K562 (cell line): ENCODE measurements around the gene GAS2L2. TPM values are rescaled to one million over a fixed set of nuclear protein-coding genes. Genes with fewer than 3 reads are reported as not detected.

Experiments used
- ATAC-seq: fragments of 200-7000 bp; cut with Tn5 transposase; 3 replicates; pipeline ENCODE4 v1.9.1; 2020; ENCODE audit warnings: moderate library complexity
- BruUV-seq: library from RNA; stranded (reverse); fragments of 400-500 nt; replicated peaks from 2 replicates; lab custom pipeline; 2021; lab: Mats Ljungman, UMichigan
- CTCF ChIA-PET: fragments of 300-600 bp; formaldehyde crosslinking; extraction: SDS; loops from one replicate; lab custom pipeline; 2021; ENCODE audit warnings: low intra/inter-chr PET ratio; lab: Yijun Ruan, JAX
- POLR2A ChIA-PET: fragments of 300-600, 350-650 bp; sonication (Branson Sonifier 250); formaldehyde crosslinking; extraction: SDS; loops from one replicate; lab custom pipeline; 2021; ENCODE audit warnings: antibody characterized with exemption, inconsistent platforms; lab: Yijun Ruan, JAX
- DNase-seq, 4 experiments: peaks; one replicate each; pipeline versions ENCODE4 v3.0.0 to v3.0.0-alpha.2; 2011 to 2018; ENCODE audit warnings: low spot score in 3 of 4, mixed read lengths in 3 of 4; ENCODE audit errors: extremely low read depth in 1 of 4
- FAIRE-seq: peaks from 2 replicates; lab custom pipeline; 2011; peaks lifted over from hg19 to GRCh38; lab: Jason Lieb, UNC
- H2AFZ ChIP-seq: 2 replicates; pipeline ENCODE4 v1.6.0; 2011; ENCODE audit warnings: low read depth, low read length, control low read depth, inconsistent platforms
- H3K27ac ChIP-seq: fragments of 200-600 bp; 3 replicates; pipeline ENCODE4 v1.8.0; 2011; ENCODE audit warnings: low read depth, mild to moderate bottlenecking, control low read depth, inconsistent platforms, low read length, moderate library complexity, mixed read lengths; ENCODE audit errors: extremely low read depth
- H3K27me3 ChIP-seq, 2 experiments: fragments of 300-600 bp in 1 of 2; 2 replicates in 1 of 2; 3 replicates in 1 of 2; pipeline versions ENCODE4 v1.6.0 to v1.8.0; 2011; ENCODE audit warnings: inconsistent platforms in 2 of 2, low read length in 2 of 2, mild to moderate bottlenecking in 1 of 2, mixed read lengths in 1 of 2, moderate library complexity in 1 of 2; ENCODE audit not compliant: control insufficient read depth in 2 of 2, insufficient read depth in 2 of 2
- H3K36me3 ChIP-seq: fragments of 300-600 bp; 3 replicates; pipeline ENCODE4 v1.8.0; 2011; ENCODE audit warnings: mild to moderate bottlenecking, low read length, inconsistent platforms; ENCODE audit not compliant: control insufficient read depth, insufficient read depth
- H3K4me1 ChIP-seq, 2 experiments: fragments of 200-600 bp in 1 of 2; replicated peaks in 1 of 2; 2 replicates in 1 of 2; 3 replicates in 1 of 2; pipeline versions ENCODE4 v1.5.1 to v1.8.0; 2011; ENCODE audit warnings: inconsistent platforms in 2 of 2, low read length in 2 of 2, mild to moderate bottlenecking in 1 of 2, mixed read lengths in 1 of 2, moderate library complexity in 1 of 2; ENCODE audit not compliant: control insufficient read depth in 2 of 2, insufficient read depth in 2 of 2
- H3K4me2 ChIP-seq: 2 replicates; pipeline ENCODE4 v1.6.1; 2011; ENCODE audit warnings: low read length, control low read depth, inconsistent platforms, mixed read lengths; ENCODE audit not compliant: insufficient read depth
- H3K4me3 ChIP-seq: fragments of 200-600 bp; sonication (generic), shearing (Covaris generic); 2 replicates; pipeline ENCODE4 v1.5.1; 2016; ENCODE audit warnings: control low read depth, inconsistent platforms
- H3K79me2 ChIP-seq: fragments of 200-600 bp; 3 replicates; pipeline ENCODE4 v1.8.0; 2011; ENCODE audit warnings: low read length, inconsistent platforms; ENCODE audit not compliant: control insufficient read depth, insufficient read depth
- H3K9ac ChIP-seq, 2 experiments: 2 replicates each; pipeline versions ENCODE4 v1.6.0 to v1.6.1; 2011; ENCODE audit warnings: low read depth in 2 of 2, low read length in 2 of 2, control low read depth in 1 of 2, inconsistent platforms in 1 of 2, mild to moderate bottlenecking in 1 of 2, mixed read lengths in 1 of 2; ENCODE audit not compliant: insufficient read depth in 1 of 2
- H3K9me1 ChIP-seq: one replicate; pipeline ENCODE4 v1.6.0; 2011; ENCODE audit warnings: inconsistent platforms, mild to moderate bottlenecking, low read length, moderate library complexity; ENCODE audit not compliant: control insufficient read depth, insufficient read depth
- H3K9me3 ChIP-seq: replicated peaks from 2 replicates; pipeline ENCODE4 v1.5.1; 2011; ENCODE audit warnings: low read depth, low read length, inconsistent platforms; ENCODE audit not compliant: control insufficient read depth, insufficient read depth
- H4K20me1 ChIP-seq: replicated peaks from 2 replicates; pipeline ENCODE4 v1.6.1; 2011; ENCODE audit warnings: low read length, inconsistent platforms, mixed read lengths; ENCODE audit not compliant: control insufficient read depth, insufficient read depth
- ASH1L ChIP-seq: fragments of 450-650 bp; IDR thresholded peaks from 2 replicates; pipeline ENCODE4 v1.6.1; 2018; ENCODE audit warnings: borderline replicate concordance, mild to moderate bottlenecking, low read depth; ENCODE audit not compliant: partially characterized antibody
- BRD4 ChIP-seq: fragments of 200-600 bp; sonication (generic); IDR thresholded peaks from 2 replicates; pipeline ENCODE4 v1.6.1; 2017; ENCODE audit warnings: inconsistent platforms
- EP300 ChIP-seq: IDR thresholded peaks from 2 replicates; pipeline ENCODE4 v1.6.1; 2012; ENCODE audit warnings: low read length, improper control_type of control experiment
- NR2C2 ChIP-seq, 2 experiments: fragments of 200-800 bp in 1 of 2; sonication (Bioruptor generic) in 1 of 2; sonication (generic) in 1 of 2; formaldehyde crosslinking in 1 of 2; IDR thresholded peaks; 2 replicates each; pipeline versions ENCODE4 v1.6.1 to v1.8.0; 2016 to 2022; ENCODE audit warnings: mild to moderate bottlenecking in 1 of 2, missing compliant biosample characterization in 1 of 2, missing genetic modification characterization in 1 of 2, missing genetic modification reagents in 1 of 2
- SAFB ChIP-seq: fragments of 200-400 bp; formaldehyde crosslinking; IDR thresholded peaks from 2 replicates; pipeline ENCODE4 v1.6.1; 2017; ENCODE audit warnings: low read depth, low read length, borderline replicate concordance
- SNIP1 ChIP-seq: fragments of 450-650 bp; IDR thresholded peaks from 2 replicates; pipeline ENCODE4 v1.7.1; 2017; ENCODE audit warnings: low read depth, mild to moderate bottlenecking
- ZNF24 ChIP-seq: fragments of 450-650 bp; IDR thresholded peaks from 2 replicates; pipeline ENCODE4 v1.6.1; 2016
- ZNF584 ChIP-seq: fragments of 200-800 bp; sonication (Bioruptor generic); IDR thresholded peaks from 2 replicates; pipeline ENCODE4 v1.6.1; 2016; ENCODE audit warnings: low read depth, mild to moderate bottlenecking, missing genetic modification characterization, missing compliant biosample characterization
- WGBS: fragments of 100-300 bp; shearing (Covaris generic); methylation state at CpG from one replicate; pipeline ENCODE4 v1.1.6; 2016; ENCODE audit warnings: low coverage, mixed read lengths; ENCODE audit not compliant: insufficient coverage; ENCODE audit errors: missing lambda C conversion rate; 5-methylcytosine and 5-hydroxymethylcytosine counted together
- in situ Hi-C: fragments of 300-500 bp; cut with MboI; formaldehyde crosslinking; loops from 4 replicates; pipeline ENCODE4 v1.15.0; 2018; ENCODE audit warnings: inconsistent platforms, mixed read lengths
- intact Hi-C: fragments of 100-400 bp; cut with micrococcal nuclease; formaldehyde crosslinking; loops from 2 replicates; pipeline ENCODE4 v1.14.2; 2022
- polyA plus RNA-seq, 8 experiments: library from polyadenylated mRNA; depleted of rRNA in 4 of 8; stranded (reverse) in 5 of 8; unstranded in 3 of 8; fragments of >200 nt; fragmentation: Nextera tagmentation in 2 of 8; fragmentation: Illumina TruSeq in 1 of 8; extraction: Ambion mirVana in 2 of 8; extraction: Trizol in 1 of 8; gene quantifications; 2 replicates each; pipeline versions ENCODE4 v1.2.1 to v1.2.3, GENCODE V29; 2011 to 2014; ENCODE audit warnings: inconsistent platforms in 1 of 8, missing spikeins in 1 of 8
- total RNA-seq, 7 experiments: library from RNA; depleted of rRNA in 6 of 7; stranded (reverse); fragments of >200 nt in 6 of 7; fragmentation: Illumina TruSeq in 2 of 7; extraction: Trizol in 2 of 7; gene quantifications; 2 replicates each; pipeline versions ENCODE4 v1.2.1 to v1.2.3, GENCODE V29; 2011 to 2021; ENCODE audit warnings: low replicate concordance in 1 of 7
- TF ChIP-seq, protein P1 (sequence below): sonication (generic); formaldehyde crosslinking; IDR thresholded peaks from 2 replicates; pipeline ENCODE4 v1.9.0; 2022; ENCODE audit warnings: mild to moderate bottlenecking, missing genetic modification reagents
- TF ChIP-seq, protein P2 (sequence below): sonication (generic); formaldehyde crosslinking; IDR thresholded peaks from 2 replicates; pipeline ENCODE4 v1.8.0; 2022; ENCODE audit warnings: missing genetic modification reagents, mild to moderate bottlenecking, borderline replicate concordance
- TF ChIP-seq, protein P3 (sequence below): IDR thresholded peaks from 2 replicates; pipeline ENCODE4 v1.6.1; 2014; ENCODE audit warnings: antibody characterized with exemption
- TF ChIP-seq, protein P4 (sequence below): fragments of 250-450 bp; sonication (Bioruptor Pico); IDR thresholded peaks from 2 replicates; pipeline ENCODE4 v1.8.0; 2022; ENCODE audit warnings: inconsistent platforms, mild to moderate bottlenecking, moderate library complexity, borderline replicate concordance
- TF ChIP-seq, protein P5 (sequence below): fragments of 250-450 bp; sonication (Bioruptor Pico); IDR thresholded peaks from 2 replicates; pipeline ENCODE4 v1.8.0; 2021; ENCODE audit warnings: borderline replicate concordance, mild to moderate bottlenecking, moderate library complexity; ENCODE audit not compliant: poor library complexity, severe bottlenecking
- TF ChIP-seq, protein P6 (sequence below), 2 experiments: fragments of 450-650 bp in 1 of 2; sonication (generic) in 1 of 2; formaldehyde crosslinking in 1 of 2; IDR thresholded peaks in 1 of 2; conservative IDR thresholded peaks in 1 of 2; 2 replicates each; pipeline versions ENCODE4 v1.6.1 to v1.8.1; 2016 to 2023; ENCODE audit warnings: mild to moderate bottlenecking in 2 of 2, moderate library complexity in 2 of 2, inconsistent platforms in 1 of 2, missing genetic modification reagents in 1 of 2
- TF ChIP-seq, protein P7 (sequence below): fragments of 450-650 bp; IDR thresholded peaks from 2 replicates; pipeline ENCODE4 v1.6.1; 2016; ENCODE audit warnings: low read depth, mild to moderate bottlenecking, moderate library complexity

Gene GAS2L2
- total and polyA plus RNA-seq, 9 of the 15 experiments (the other 6 are each of a cell fraction or from before 2014, with no cell fraction given), result not detected

DNA sequence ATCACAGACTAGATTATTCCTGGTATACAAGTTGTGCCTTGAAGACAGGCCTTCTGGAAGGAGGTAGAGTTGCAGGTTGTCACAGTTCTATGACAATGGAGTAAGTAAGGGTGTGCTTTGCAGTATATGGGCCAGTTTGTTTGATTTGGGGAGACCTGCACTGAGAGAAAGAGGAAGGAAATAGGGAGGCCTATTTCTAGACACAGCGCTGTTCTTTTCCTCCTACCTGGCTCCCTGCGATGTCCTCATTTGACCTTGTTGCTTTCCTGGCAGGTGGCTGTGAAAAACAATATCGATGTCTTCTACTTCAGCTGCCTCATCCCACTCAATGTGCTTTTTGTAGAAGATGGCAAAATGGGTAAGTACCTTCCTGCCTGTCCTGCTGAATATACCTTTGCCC is 44.1 kb downstream of the GAS2L2 start:
- no peaks in the 10 kb centered on the region for H3K79me2 ChIP-seq
- CTCF ChIA-PET, result no interaction called here
- DNase-seq (no peak), ATAC-seq (no peak), FAIRE-seq (no peak)
- WGBS, result 94% methylated on average over 3 of the region's 3 CpGs
- H3K9me1 ChIP-seq, result no peaks in the 10 kb centered on the region
- no peak overlapping the region for H3K27ac ChIP-seq
- no peak overlapping the region for H2AFZ ChIP-seq
- intact Hi-C loops, result no loop called here
- POLR2A ChIA-PET, result interaction anchor here (0.8 to 1.3 kb wide), 3 partner anchors 8 to 68 kb away, joined by 3 to 5 read pairs (median 3); no protein-coding TSS in a partner anchor
- in situ Hi-C loops, result no loop called here
- BruUV-seq, result no TSS peak
- H3K27me3 ChIP-seq, result no peaks in the 10 kb centered on the region
- no peaks in the 10 kb centered on the region for H3K9me3 ChIP-seq
- H3K4me2 ChIP-seq, result no peak overlapping the region
- H3K36me3 ChIP-seq, result peaks cover 68% of the 10 kb centered on the region
- H3K4me1 ChIP-seq, result no peaks in the 10 kb centered on the region
- no peak overlapping the region for H3K9ac ChIP-seq
- no peak overlapping the region for H3K4me3 ChIP-seq
- no peaks in the 10 kb centered on the region for H4K20me1 ChIP-seq
- no peak for TF ChIP-seq SAFB
- no peak for TF ChIP-seq ASH1L
- TF ChIP-seq, protein P1, sequence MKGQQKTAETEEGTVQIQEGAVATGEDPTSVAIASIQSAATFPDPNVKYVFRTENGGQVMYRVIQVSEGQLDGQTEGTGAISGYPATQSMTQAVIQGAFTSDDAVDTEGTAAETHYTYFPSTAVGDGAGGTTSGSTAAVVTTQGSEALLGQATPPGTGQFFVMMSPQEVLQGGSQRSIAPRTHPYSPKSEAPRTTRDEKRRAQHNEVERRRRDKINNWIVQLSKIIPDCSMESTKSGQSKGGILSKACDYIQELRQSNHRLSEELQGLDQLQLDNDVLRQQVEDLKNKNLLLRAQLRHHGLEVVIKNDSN (CRISPR knock-in tag), result no peak
- TF ChIP-seq, protein P2, sequence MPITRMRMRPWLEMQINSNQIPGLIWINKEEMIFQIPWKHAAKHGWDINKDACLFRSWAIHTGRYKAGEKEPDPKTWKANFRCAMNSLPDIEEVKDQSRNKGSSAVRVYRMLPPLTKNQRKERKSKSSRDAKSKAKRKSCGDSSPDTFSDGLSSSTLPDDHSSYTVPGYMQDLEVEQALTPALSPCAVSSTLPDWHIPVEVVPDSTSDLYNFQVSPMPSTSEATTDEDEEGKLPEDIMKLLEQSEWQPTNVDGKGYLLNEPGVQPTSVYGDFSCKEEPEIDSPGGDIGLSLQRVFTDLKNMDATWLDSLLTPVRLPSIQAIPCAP (CRISPR knock-in tag), result no peak
- no peak for TF ChIP-seq SNIP1
- TF ChIP-seq NR2C2 (CRISPR knock-in tag; IDR thresholded peaks at IDR 0.05), result no peak
- no peak for TF ChIP-seq NR2C2 (tag; IDR thresholded peaks at IDR 0.05)
- no peak for TF ChIP-seq ZNF24
- TF ChIP-seq, protein P3, sequence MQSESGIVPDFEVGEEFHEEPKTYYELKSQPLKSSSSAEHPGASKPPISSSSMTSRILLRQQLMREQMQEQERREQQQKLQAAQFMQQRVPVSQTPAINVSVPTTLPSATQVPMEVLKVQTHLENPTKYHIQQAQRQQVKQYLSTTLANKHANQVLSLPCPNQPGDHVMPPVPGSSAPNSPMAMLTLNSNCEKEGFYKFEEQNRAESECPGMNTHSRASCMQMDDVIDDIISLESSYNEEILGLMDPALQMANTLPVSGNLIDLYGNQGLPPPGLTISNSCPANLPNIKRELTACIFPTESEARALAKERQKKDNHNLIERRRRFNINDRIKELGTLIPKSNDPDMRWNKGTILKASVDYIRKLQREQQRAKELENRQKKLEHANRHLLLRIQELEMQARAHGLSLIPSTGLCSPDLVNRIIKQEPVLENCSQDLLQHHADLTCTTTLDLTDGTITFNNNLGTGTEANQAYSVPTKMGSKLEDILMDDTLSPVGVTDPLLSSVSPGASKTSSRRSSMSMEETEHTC, result no peak
- TF ChIP-seq, protein P4, sequence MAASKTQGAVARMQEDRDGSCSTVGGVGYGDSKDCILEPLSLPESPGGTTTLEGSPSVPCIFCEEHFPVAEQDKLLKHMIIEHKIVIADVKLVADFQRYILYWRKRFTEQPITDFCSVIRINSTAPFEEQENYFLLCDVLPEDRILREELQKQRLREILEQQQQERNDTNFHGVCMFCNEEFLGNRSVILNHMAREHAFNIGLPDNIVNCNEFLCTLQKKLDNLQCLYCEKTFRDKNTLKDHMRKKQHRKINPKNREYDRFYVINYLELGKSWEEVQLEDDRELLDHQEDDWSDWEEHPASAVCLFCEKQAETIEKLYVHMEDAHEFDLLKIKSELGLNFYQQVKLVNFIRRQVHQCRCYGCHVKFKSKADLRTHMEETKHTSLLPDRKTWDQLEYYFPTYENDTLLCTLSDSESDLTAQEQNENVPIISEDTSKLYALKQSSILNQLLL (CRISPR knock-in tag), result no peak
- no peak for TF ChIP-seq ZNF584 (CRISPR knock-in tag)
- no peak for TF ChIP-seq BRD4
- TF ChIP-seq, protein P5, sequence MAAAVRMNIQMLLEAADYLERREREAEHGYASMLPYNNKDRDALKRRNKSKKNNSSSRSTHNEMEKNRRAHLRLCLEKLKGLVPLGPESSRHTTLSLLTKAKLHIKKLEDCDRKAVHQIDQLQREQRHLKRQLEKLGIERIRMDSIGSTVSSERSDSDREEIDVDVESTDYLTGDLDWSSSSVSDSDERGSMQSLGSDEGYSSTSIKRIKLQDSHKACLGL (CRISPR knock-in tag), result no peak
- TF ChIP-seq EP300, result no peak
- TF ChIP-seq, protein P6, sequence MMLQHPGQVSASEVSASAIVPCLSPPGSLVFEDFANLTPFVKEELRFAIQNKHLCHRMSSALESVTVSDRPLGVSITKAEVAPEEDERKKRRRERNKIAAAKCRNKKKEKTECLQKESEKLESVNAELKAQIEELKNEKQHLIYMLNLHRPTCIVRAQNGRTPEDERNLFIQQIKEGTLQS (IDR thresholded peaks at IDR 0.05), result no peak
- TF ChIP-seq, protein P6 (CRISPR knock-in tag; conservative IDR thresholded peaks at IDR 0.05), result no peak
- TF ChIP-seq, protein P7, sequence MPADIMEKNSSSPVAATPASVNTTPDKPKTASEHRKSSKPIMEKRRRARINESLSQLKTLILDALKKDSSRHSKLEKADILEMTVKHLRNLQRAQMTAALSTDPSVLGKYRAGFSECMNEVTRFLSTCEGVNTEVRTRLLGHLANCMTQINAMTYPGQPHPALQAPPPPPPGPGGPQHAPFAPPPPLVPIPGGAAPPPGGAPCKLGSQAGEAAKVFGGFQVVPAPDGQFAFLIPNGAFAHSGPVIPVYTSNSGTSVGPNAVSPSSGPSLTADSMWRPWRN, result no peak
